NB4 (cell line): ENCODE results near the gene MAP3K20.

Experiments
- DNase-seq: peaks from one replicate; pipeline ENCODE4 v3.0.0; 2010; ENCODE audit warnings: low read depth
- H3K4me3 ChIP-seq: one replicate; pipeline ENCODE4 v1.5.1; 2011; ENCODE audit warnings: mild to moderate bottlenecking, low read depth, low read length, moderate library complexity
- CTCF ChIP-seq: IDR thresholded peaks from one replicate; pipeline ENCODE4 v1.5.1; 2012; ENCODE audit warnings: low read depth, low read length
- MAX ChIP-seq: IDR thresholded peaks from 2 replicates; pipeline ENCODE4 v1.6.1; 2011; ENCODE audit warnings: low read depth, low read length
- MYC ChIP-seq: IDR thresholded peaks from 2 replicates; pipeline ENCODE4 v1.6.1; 2011; ENCODE audit warnings: low read depth, low read length
- POLR2A ChIP-seq: IDR thresholded peaks from 2 replicates; pipeline ENCODE4 v1.6.1; 2011; ENCODE audit warnings: mild to moderate bottlenecking; ENCODE audit not compliant: insufficient read length; ENCODE audit errors: extremely low read depth

Gene MAP3K20

GRCh38 chr2:173145454-173145853, 69.8 kb downstream of the MAP3K20 start:
- no peak overlapping the region for H3K4me3 ChIP-seq
- DNase-seq, result no peak
- TF ChIP-seq MYC (no peak), MAX (no peak), CTCF (no peak), POLR2A (no peak)

GRCh38 chr2:173146590-173146989, 70.9 kb downstream of the MAP3K20 start:
- no peak overlapping the region for H3K4me3 ChIP-seq
- no peak for DNase-seq
- TF ChIP-seq MAX, result no peak
- no peak for TF ChIP-seq POLR2A
- TF ChIP-seq MYC, result no peak
- no peak for TF ChIP-seq CTCF

GRCh38 chr2:173148520-173148919, 72.9 kb downstream of the MAP3K20 start:
- no peak overlapping the region for H3K4me3 ChIP-seq
- no peak for DNase-seq
- TF ChIP-seq MYC (no peak), POLR2A (no peak), CTCF (no peak), MAX (no peak)

GRCh38 chr2:173149491-173149890, 73.8 kb downstream of the MAP3K20 start:
- H3K4me3 ChIP-seq, result no peak overlapping the region
- DNase-seq, result no peak
- no peak for TF ChIP-seq MAX
- TF ChIP-seq CTCF, result no peak
- TF ChIP-seq MYC, result no peak
- TF ChIP-seq POLR2A, result no peak

- DNase-seq, result no peak
- no peak for TF ChIP-seq POLR2A
- no peak for TF ChIP-seq CTCF
- no peak for TF ChIP-seq MYC
- TF ChIP-seq MAX, result no peak
- H3K4me3 ChIP-seq, result no peak overlapping the region
These were observed 74.4 kb downstream of the MAP3K20 start for GRCh38 chr2:173150087-173150486.

- DNase-seq, result no peak
- TF ChIP-seq CTCF, result no peak
- TF ChIP-seq POLR2A, result no peak
- TF ChIP-seq MYC, result no peak
- TF ChIP-seq MAX, result no peak
- no peak overlapping the region for H3K4me3 ChIP-seq
These were observed 75.3 kb downstream of the MAP3K20 start for GRCh38 chr2:173150963-173151362.
